NCI-H2107 (cell line): ENCODE data around the gene SAMSN1.
"Not testable (repeated sequence)": the region's sequence is repeated elsewhere in the genome, so short reads cannot be mapped to it uniquely, and the experiment has no call there.

Experiments
- DNase-seq: peaks from one replicate; lab custom pipeline; 2025; lab: John Stamatoyannopoulos, UW

The SAMSN1 gene

DNA sequence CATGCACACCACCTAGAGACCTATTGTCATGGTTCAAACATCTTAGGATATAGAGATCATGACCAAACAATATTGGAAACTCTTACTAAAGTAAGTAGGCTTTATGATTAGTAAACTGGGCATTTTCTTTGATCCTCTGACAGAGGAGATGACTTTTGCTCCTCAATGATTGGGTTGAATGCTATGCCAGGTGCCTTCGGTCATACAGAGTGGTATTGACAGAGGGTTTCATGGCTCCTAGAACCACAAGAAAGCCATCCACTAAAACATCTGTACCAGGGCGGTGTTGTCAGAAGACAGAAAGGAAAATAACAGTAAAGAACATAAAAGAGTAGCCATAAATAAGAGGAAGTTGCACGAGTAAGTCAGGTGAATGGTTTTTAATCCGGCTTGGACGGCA lies 20.8 kb upstream of the SAMSN1 start:
- DNase-seq, result no peak

DNA sequence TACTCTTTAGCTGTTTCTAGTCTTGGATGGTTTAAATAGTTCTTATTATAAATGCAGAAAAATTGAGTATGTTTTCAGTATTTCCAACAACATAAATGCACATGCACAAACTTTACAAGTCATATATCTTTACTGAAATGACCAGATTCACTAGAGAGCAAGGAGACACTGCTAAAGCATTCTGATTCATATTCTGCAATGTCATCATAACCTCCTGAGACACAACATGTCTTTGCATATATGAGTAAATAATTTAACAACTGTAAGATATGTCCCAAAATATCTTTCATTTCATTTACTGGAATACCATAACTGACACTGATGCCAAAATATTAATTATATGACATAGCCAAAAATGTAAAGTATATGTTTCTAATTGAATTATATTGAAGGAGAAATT lies 16.8 kb upstream of the SAMSN1 start:
- DNase-seq, result no peak

DNA sequence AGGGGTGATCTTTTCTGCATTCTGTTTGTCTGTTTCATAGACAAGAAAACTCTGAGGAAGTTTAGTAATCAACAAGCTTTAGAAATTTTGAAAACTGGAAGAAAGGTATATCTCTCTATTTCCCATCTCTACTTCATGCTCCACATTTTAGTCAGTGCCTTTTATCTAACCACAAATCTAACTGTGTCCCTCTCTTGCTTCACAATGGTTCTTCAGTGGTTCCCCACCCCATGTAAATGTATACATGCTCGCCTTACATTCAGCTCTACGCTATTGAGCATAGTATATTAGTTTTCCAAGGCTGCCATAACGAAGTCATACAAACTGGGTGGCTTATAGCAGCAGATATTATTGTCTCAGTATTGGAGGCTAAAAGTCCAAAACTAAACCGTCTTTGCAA lies 14.4 kb upstream of the SAMSN1 start:
- no peak for DNase-seq

DNA sequence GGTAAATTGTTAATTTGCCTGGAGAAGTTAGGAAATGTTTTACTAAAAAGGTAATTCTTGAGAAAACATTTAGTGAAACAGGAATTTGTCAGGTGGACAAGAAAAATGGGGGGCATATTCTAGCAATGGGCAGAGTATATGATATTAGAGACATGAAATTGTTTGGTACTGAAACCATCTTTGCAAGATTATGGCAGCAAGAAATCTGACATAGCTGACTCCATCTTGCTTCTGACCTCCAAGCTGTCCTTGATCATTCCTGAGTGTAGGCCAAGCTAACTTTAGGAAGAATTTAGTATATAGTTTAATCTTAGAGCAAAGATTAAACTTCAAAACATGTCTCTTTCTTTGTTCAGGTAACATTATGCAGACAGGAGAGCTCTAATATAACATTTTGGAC lies 14.0 kb upstream of the SAMSN1 start:
- no peak for DNase-seq

DNA sequence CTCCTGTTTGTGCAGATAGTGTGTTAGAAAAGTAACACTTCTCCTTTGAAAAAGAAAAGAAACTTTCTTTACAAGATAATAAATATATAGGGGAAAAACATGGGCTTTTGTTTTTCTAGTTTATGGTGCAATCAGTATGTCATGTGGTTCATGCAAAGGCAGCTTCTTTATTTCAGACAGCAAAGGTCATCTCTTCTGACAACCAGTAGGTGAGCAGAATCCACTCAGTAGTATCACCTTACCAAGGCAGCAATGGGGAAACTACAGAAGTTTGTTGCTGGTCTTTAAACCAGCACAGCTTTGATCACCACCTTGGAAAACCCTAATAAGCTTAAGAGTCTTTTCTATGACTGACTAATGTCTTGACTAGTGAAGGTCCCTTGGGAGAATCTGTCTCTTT lies 13.0 kb upstream of the SAMSN1 start:
- DNase-seq, result no peak

DNA sequence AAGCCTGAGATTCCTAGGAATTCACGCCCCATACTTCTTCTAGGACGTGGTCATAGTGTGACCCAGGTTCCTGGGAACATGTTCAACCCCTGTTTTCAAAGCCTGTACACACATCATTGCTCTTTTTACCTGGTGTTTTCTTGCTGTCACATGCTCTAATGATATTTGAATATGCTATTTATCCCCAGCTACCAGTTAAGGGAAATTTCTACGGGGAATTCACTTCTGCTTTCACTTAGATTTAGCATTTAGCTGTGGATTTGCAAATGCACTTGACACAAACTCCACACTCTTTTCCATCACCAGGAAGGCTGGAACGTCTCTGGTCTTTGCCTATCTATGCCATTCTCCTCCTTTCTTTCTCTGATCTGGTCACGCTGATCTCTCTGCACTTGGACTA lies 11.3 kb upstream of the SAMSN1 start:
- no peak for DNase-seq

DNA sequence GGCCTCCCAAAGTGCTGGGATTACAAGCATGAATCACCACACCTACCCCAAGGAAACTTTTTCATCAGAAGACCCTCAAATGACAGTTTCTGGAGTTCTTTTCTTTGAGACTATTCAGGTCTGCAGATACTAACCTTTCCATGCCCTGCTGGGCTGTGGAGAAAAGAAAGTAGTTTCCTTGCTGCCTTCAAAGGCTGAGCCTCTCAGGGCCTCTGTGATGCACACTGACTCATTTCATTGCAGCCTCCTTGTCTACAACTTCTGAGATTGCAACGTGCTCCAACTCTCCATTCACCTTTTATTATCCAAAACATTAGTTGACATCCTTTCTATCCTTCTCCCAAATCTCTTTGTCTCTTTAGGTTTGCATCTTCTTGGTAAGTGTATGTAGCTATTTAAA lies 8.8 kb upstream of the SAMSN1 start:
- no peak for DNase-seq

DNA sequence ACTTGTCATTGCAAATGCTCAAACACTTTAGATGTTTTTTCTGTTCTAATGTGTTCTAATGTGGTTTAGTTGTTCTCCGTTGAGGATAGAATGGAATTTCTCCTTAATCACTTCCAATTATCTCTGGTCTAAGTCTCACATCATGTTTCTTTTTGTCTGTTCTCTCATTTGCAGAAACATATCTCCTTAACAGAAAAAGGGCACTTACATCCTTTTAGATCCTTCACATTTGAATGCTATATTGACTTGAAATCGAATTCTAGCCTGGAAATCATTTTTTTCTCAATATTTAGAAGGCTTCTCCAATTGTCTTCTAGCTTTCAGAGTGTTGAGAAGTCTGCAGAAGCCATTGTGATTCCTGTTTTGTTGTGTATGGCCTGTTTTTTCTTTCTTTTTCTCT lies 7.3 kb upstream of the SAMSN1 start:
- no peak for DNase-seq

DNA sequence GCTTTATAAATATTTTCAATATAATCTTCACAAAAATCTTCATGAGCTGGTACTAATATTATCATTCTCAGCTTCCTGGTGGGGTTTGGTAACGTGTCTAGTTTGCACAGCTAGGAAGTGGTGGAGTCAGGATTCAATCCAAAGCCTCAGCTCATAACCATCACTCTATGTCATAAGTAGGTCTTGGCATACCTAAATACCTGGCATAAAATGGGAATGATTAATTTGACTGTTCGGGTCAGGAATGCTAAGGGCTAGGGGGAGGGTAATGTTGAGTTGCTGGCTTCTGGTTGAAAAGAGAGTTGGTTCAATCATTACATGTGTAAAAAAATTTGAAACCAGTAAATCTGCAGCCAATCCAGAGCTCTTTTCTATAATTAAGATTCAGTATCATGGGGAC lies 5.6 kb upstream of the SAMSN1 start:
- DNase-seq, result no peak

DNA sequence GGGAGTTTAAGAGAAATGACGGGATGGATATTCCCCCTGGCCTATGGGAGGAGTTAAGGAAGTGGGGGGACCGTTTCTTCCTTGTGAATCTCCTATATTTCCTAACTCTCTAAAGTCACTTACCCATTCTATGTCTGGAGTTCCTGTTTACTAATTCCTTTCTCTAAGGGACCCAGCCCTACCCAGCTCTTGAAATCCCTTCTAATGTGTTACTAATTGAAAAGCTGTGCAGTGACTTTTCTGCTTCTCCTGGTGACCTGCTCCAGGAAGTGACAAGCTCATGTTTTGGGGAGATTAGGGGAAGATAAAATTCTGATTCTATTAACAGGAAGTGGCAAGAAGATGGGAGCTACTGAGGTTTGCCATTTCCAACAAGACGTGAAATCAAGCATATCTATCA lies 4.0 kb upstream of the SAMSN1 start:
- no peak for DNase-seq

DNA sequence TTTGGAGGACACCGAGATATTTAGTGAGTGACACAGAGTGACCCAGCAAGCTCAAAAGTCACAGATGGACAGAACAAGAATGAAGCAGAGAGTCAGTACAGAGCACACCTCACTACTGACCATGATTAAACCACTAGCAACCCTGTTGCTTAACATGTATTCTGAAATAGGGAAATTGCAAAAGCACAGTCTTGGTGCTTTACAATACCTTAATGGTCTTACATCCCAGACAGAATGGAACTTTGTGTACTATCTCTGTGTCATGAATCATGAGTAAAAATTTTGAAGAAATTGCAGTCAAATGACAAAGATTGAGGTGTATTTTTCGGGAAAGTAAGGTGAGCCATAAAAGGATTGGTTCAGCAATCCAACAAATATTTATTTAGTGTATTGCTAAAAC lies 2.7 kb upstream of the SAMSN1 start:
- no peak for DNase-seq

DNA sequence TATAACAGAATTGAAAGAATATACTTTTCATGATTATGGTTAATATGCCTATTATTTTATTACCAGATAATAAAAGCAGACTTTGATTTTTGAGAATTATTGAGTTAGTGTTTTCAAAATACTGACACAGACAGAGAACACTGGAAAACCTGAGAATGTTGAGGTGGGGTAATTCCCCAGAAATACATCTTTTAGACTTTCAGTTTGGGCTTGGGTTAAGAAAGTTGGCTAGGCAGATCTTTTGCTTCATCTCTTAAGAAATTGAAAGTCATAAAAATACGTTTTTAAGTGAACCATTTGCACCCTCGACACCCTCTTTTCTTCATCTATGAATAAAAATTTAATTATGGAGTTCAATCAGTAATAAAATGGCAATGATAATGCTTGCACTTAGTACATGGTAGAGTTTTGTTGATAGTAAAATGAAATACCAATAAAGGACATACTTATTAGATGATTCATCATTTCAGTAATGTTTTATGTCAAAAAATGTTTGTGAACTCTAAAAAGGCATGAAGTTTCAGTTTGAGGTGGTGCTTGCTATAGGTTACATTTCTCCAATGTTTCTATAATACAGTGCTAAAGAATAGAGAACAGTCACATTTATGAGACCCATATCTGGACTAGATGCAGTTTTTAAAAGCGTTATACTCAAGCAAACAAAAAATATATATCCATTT lies 1.9 kb upstream of the SAMSN1 start:
- DNase-seq, result no peak

DNA sequence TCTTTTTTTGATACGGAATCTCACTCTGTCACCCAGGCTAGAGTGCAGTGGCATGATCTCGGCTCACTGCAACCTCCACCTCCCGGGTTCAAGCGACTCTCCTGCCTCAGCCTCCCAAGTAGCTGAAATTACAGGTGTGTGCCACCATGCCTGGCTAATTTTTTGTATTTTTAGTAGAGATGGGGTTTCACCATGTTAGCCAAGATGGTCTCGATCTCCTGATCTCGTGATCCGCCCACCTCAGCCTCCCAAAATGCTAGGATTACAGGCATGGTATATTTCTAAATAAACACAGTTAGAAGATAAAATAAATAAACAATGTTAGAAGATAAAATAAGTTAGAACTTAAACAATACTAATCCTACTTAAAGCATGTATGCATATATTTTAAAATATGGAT lies 604 bp upstream of the SAMSN1 start:
- DNase-seq, result not testable (repeated sequence)

DNA sequence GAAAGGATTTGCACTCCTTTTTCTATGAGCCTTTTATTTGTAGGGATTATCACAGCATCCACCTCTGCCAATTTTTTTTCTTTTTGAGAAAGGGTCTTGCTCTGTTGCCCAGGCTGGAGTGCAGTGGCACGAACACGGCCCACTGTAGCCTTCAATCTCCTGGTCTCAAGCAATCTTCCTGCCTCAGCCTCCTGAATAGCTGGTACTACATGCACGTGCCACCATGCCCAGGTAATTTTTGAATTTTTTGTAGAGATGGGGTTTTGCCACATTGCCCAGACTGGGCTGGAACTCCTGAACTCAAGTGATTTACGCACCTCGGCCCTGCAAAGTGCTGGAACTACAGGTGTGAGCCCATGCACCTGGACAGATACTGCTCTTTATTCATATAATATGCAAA lies 2.1 kb downstream of the SAMSN1 start:
- no peak for DNase-seq

DNA sequence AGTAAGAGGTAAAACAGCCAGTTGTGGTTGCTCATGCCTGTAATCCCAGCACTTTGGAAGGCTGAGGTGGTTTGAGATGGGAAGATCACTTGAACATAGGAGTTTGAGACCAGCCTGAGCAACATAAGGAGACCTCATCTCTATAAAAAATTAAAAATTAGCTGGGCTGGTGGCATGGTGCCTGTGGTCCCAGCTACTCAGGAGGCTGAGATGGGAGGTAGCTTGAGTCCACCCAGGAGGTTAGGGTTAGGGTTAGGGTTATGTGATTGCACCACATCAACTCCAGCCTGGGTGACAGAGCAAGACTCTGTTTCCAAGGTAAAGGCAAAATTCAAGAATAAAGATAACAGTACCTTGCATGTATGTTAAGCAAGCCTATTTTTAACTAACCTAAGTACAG lies 3.5 kb downstream of the SAMSN1 start:
- DNase-seq, result no peak

DNA sequence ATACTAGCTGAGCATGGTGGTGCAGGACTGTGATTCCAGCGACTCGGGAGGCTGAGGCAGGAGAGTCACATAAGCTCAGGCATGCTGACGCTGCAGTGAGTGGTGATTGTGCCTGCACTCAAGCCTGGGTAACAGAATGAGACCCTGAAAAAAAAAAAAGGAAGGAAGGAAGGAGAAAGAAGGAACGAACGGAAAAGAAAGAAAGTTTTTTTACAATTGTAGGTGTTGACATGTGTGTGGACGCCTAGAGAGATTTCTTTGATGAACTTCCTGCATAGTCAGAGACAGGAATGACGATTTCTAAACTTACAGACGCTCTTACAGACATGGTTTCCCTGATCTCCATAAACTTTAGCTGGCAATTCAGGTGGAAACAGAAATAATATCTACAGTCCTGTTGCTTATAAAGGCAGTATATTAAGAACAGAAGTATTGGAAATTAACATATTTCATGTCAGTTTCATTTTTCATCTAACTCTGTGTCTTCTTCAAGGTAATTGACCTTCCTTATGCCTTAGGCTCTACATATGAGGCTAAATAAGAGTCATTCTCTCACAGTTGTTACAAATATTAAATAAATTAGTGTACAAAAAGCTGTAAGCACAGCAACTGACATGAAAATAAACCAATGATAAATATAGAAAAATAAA lies 4.1 kb downstream of the SAMSN1 start:
- no peak for DNase-seq

DNA sequence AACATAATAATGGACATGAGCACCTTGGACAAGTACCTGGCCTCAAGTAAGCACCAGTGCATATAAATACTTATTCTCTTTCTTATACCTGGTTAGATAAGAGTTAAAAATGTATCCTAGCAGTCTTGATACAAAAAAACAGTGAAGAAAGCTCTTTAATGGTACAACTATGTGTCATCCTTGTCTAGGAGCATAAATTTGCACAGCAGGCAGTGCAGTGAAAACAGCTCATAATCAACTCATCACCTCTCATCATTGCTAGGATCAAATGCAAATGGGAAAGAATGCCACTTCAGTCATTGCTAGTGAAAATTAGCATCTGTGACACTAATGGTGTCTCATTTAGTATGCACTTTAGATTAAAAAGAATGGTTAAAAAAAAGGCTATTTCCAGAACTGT lies 7.6 kb downstream of the SAMSN1 start:
- no peak for DNase-seq

DNA sequence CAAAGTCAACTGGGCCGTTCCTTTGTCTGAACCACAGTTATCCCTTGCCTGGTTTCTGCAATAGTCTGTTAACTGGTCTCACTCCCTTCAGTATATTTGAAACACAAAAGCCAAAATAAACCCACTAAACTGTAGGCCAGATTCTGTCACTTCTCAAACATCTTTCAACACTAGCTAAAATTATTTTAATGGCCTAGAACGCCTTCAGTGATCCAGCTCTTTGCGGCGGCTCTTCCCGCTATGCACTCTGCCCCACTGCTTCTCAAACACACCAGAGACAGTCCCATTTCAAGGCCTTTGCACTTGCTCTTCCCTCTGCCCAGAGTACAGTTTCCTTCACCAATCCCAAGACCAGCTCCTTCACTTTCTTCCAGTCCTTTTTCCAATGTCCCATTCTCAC lies 9.2 kb downstream of the SAMSN1 start:
- no peak for DNase-seq

DNA sequence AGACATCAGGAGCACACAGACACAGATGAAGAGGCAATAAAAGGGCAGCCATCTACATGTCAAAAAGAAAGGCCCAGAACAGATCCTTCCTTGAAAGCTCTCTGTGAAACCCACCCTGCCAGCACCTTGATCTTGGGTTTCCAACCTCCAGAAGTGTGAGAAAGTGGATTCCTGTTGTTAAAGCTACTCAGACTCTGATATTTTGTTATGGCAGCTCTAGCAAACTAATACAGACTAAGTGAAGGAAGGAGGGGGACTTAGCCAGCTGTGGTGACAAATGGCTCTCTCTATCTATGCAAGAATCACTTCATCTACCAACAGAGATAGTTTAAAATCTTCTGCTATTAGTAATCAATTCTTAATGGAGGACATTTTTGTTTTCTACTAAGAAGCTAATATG lies 10.4 kb downstream of the SAMSN1 start:
- DNase-seq, result no peak

DNA sequence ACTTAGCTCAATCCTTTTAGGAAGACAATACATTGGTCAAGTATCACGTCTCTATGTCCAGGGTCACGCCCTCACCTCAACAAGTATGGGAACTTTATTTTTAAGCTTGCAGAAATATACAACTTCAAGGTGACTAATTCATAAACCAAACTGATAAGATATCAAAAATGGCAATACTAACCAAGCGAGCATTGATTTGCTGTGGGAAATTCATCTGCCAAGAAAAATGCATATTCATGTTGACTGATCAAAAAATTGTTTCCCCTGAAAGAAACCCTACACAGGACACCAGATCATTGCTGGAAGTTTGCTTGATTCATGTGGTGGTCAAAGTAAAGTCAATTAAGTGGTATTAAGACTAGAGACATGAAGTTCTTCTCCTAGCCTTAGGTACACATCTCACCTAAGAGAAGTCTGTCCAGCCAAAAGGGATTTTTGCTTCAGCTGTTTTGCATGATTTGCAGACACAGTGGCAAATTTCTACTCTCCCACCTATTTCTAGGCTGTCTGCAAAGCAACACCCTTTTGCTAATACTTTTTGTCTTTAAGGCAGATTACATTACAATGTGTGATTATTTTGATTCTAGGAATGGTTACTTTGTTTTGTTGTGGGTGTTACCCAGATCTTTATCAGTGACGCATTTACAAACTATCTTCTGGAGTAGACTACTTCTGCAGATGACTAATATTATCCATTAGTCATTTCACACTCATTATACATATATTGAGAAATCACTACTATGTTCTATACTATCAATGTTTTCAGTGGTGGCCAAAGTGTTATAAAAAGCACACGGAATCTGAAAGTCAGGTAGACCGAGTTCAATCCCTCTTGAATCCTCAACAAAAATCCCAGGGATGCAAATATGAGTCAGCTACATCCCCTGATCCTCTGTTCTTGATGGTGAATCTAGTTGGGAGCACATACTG lies 12.4 kb downstream of the SAMSN1 start:
- no peak for DNase-seq

DNA sequence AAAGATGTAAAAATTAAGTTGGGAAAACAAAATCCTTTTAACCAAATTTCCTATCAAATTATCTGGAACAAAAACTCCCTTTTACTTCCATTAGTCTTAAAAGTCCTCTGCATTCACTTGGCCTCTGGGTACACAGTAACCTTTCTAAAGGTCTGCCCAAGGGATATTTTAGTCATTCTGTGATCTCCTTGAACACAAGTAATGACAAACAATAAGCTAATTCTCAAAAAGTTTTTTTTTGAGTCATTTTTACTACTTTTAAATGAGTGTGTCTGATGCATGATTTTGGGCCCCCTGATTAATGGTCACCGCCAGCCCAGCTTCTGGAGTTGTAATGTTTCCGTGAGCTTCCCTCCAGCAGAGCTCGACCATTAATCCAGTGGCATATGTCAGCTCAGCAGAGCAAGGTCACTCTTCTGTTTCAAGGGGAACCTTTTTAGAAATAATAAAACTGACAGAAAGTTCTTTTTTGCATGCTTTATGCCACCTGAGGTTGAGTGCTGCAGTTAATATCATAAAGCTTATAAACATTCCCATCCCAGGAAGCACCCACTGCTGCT lies 14.3 kb downstream of the SAMSN1 start:
- no peak for DNase-seq

DNA sequence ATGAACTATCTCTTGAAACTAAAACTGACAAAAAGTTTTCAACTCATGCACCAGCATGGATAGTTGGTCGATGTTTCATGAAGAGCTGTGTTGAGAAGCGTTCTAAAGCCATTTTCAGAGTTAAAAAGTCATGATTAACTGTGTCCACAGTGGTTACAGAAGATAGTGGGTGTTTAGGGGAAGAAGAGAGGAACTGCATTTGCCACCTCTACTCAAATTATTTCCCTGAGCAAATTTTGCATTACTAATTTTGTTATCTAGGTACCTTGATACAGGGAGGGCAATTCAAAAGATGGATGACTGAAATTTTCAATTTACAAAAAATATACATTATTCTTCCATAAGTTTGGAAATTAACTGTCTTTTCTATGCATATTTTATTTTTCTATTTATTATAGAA lies 15.5 kb downstream of the SAMSN1 start:
- DNase-seq, result no peak

DNA sequence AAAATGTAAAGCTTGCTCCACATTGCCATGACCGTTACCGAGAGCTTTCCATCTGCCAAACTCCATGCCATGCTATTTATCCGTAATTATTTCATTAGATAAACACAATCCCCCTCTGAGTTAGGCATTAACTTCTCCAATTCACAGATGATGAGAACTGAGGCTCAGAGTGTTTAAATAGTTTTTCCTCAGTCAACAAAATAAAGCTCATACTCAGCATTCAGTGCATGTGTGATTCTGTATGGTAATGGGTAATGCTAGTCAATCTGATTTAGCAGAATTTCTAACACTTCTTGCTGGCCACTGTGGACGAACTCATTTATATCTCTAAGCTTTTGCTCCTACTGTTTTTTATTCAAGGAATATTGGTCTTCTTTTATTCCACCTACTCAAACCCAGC lies 17.3 kb downstream of the SAMSN1 start:
- no peak for DNase-seq
